Mammary epithelial cell (primary cell): ENCODE results near the gene CLNK.
"Not testable (repeated sequence)": the region's sequence is repeated elsewhere in the genome, so short reads cannot be mapped to it uniquely, and the experiment has no call there.

Experiments used
- CTCF ChIP-seq, 2 donors: IDR thresholded peaks in 1 of 2; conservative IDR thresholded peaks in 1 of 2; 2 replicates each; pipeline ENCODE4 v1.5.1; 2011 to 2012; ENCODE audit warnings: inconsistent platforms in 2 of 2, low read length in 2 of 2, mild to moderate bottlenecking in 2 of 2, control low read depth in 1 of 2, low read depth in 1 of 2; ENCODE audit not compliant: insufficient read depth in 1 of 2; ENCODE audit errors: extremely low read depth in 1 of 2
- EZH2 ChIP-seq: IDR thresholded peaks from 2 replicates; pipeline ENCODE4 v1.6.1; 2012; ENCODE audit warnings: low read length, inconsistent platforms, borderline replicate concordance

DNA sequence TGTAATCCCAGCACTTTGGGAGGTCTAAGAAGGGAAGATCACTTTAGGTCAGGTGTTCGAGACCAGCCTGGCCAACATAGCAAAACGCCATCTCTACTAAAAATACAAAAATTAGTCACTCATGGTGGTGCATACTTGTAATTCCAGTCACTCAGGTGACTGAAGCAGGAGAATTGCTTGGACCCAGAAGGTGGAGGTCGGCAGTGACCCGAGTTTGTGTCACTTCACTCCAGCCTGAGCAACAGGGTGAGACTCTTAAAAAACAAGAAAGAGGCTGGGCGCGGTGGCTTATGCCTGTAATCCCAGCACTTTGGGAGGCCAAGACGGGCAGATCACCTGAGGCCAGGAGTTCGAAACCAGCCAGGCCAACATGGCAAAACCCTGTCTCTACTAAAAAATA is 69.6 kb downstream of the CLNK start:
- TF ChIP-seq CTCF (conservative IDR thresholded peaks at IDR 0.05 in 1 of 2, IDR thresholded peaks at IDR 0.05 in 1 of 2; ENCODE audit: extremely low read depth in 1 of 2, insufficient read depth in 1 of 2, low read depth in 1 of 2, low read length in 2 of 2); EZH2: not testable (repeated sequence)
